GM20000 (cell line): ENCODE results near the gene CACNA1B.

Experiments used
- DNase-seq: peaks from one replicate; pipeline ENCODE4 v3.0.0; 2012; ENCODE audit warnings: low spot score
- TF ChIP-seq, protein P1 (sequence below): IDR thresholded peaks from 2 replicates; pipeline ENCODE4 v1.5.1; 2012; ENCODE audit warnings: mild to moderate bottlenecking, control low read depth; ENCODE audit errors: extremely low read depth, missing control alignments

The CACNA1B gene

DNA sequence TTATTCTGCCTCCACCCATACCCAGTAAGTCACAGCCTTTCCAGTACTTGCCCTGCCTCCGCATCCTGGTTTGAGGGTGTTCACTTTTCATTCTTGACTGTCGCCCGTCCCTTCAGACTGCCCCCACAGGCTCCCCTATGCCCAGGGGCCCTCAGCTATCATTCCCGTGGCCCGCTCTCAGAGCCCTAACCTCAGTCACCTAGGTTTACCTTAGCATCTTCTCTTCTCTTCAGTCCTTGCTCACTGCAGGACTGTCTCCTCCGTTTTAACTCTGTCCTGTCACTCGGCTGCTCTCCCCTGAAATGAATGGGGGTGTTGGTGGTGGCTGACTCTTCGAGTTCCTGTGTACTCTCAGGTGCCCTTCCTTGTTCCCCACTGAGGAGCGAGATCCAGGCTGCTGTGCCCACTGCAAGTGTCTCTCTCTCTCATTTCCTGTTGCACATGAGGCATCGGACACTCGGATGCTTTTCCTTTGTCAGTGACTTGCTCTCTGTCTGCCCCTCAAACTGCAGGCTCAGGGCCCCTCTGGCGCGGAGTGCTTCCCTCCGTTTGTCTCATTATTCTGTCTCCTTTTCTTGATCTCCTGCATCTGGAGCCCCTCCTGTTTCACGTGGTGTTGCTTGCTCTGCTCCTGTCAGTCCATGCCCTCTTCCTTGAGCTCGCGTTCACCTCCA, 89.8 kb downstream of the CACNA1B start:
- DNase-seq, result no peak
- TF ChIP-seq, protein P1, sequence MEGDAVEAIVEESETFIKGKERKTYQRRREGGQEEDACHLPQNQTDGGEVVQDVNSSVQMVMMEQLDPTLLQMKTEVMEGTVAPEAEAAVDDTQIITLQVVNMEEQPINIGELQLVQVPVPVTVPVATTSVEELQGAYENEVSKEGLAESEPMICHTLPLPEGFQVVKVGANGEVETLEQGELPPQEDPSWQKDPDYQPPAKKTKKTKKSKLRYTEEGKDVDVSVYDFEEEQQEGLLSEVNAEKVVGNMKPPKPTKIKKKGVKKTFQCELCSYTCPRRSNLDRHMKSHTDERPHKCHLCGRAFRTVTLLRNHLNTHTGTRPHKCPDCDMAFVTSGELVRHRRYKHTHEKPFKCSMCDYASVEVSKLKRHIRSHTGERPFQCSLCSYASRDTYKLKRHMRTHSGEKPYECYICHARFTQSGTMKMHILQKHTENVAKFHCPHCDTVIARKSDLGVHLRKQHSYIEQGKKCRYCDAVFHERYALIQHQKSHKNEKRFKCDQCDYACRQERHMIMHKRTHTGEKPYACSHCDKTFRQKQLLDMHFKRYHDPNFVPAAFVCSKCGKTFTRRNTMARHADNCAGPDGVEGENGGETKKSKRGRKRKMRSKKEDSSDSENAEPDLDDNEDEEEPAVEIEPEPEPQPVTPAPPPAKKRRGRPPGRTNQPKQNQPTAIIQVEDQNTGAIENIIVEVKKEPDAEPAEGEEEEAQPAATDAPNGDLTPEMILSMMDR, result no peak

DNA sequence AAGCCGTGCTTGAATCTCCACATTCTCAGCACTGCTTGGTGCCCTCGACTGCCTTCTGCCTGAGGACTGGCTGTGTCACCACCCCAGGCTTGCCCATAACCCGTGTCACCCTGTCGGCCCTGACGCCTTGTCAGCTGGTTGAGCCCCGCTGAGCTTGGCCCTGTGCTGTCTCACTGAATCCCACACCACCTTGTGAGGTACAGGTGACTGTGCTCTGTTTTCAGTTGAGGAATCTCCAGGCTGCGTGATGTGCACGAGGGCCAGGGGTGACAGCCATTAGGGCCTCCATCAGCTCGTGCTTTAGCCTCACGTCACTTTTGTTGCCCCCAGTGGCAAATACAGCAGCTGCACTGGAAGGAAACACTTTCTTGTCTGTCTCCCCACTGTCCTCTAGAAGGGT, 90.7 kb downstream of the CACNA1B start:
- TF ChIP-seq, protein P1, result no peak

DNA sequence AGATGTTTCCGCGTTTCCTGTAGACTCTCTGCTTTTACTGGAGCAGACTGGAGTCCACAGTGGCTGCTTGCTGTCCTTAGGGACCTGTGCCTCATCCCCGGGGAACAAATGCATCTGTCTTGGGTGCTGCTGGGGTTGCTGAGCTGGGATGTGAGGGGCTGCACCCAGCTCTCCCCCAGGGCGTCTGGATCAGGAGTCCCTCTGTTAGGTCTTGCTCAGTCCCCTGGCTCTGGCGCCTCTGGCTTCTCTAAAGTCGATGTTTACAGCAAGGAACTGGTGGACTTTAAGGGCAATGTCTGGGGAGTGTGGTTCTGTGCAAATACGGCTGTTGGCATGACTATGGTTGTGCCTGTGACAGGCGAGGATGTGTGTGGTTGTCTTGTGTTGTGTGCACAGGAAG, 91.4 kb downstream of the CACNA1B start:
- DNase-seq, result no peak
- TF ChIP-seq, protein P1, result no peak

More for the DNA sequence above, 90.7 kb downstream of the CACNA1B start:
- no peak for DNase-seq

DNA sequence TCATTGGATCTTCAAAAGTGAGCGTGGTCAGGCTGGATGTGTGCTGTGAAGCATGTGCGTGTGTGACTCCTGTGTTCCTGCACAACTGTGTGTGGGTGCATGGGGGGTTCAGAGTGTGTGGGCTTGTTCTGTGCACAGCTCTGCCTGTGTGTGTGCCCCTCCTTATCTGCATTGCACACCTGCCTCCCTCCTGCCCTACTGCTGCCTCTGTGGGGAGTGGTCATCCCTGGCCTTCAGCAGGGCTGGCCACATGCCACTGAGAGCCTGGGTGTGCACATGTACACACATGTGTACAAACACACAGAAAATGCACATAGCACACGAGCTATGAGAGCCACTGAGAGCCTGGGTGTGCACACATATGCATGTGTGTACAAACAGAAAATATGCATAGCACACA, 92.1 kb downstream of the CACNA1B start:
- DNase-seq, result no peak
- TF ChIP-seq, protein P1, result no peak

DNA sequence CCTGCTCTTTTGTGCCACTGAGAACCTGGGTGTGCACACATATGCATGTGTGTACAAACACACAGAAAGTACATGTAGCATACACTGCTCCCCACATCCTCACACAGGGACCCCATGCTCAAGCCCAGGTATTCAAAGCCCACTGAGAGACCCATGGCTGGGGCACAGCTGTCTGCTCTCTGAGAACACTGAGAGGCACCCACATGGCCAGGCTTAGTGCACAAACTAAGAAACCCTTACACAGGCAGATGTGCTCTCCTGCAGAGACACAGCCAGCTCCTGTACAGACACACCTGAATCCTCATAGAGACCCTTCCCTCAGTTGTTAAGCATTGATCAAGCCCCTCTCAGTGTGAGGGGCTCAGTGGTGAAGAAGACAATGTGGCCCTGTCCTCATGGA, 92.5 kb downstream of the CACNA1B start:
- TF ChIP-seq, protein P1, result no peak

DNA sequence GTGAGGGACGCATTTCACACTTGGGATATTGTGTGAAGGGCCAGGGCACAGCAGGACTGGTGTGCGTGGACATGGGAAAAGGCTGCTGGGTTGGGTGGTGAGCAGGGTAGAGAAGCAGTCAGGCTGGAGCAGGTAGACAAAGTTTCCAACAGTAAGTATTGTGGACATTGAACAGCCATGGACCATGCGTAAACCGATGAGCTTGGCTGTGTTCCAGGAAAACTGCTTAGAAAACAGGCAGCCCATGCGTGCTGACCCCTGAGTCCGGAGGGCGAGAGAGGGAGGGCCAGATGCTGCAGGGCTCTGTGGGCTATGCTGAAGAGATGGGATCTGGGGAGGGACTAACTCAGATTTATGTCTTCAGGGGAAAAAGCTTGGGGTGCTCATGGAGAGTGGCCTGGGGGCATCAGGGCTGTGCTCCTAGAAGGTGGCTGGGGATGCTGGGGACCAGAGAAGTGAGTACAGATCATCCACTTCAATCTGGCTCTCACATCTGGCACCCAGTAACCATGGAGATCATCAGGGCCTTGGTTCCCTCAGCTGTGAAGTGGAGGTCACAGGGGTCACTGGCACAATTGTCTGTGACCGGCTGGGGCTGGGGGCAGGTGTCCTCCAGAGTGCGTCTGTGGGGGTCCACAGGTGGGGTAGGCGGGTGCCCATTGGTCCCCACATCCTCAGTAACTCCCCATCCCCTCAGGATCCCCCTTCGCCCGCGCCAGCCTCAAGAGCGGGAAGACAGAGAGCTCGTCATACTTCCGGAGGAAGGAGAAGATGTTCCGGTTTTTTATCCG, 93.3 kb downstream of the CACNA1B start:
- DNase-seq, result no peak
- TF ChIP-seq, protein P1, result no peak

More for the DNA sequence above, 92.5 kb downstream of the CACNA1B start:
- no peak for DNase-seq

DNA sequence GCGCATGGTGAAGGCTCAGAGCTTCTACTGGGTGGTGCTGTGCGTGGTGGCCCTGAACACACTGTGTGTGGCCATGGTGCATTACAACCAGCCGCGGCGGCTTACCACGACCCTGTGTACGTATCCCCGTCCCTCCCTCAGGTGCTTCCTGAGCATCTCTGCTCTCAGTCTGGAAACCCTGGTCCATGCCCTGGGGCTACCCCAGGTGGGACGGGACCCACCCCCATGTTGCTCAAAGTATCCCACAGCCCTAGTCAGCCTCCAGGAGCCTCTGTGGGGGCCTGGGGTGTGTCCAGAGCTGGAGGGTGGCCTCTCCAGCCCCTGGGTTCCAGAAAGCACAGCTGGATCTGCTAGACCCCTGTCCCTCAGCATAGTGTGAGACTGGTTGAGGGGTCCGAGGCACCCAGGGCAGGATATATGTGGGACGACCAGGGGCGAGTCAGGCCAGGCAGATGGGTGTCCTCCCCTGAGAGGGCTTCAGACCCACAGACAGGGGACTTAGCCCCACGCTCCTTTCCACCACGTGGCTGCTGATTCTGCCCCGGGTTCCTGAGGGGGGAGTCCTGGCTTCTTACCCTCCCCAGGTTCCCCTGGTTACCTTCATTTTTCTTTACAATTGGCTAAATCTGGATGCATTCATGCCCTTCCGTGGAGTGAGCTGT, 94.0 kb downstream of the CACNA1B start:
- TF ChIP-seq, protein P1, result no peak
- DNase-seq, result no peak
